Activated naive CD4-positive, alpha-beta T cell treated with anti-CD3 and anti-CD28 coated beads, Interleukin-2, amount 50 U/mL, for 72 hours (primary cell): ENCODE measurements around the gene ISL1. TPM values are rescaled to one million over a fixed set of nuclear protein-coding genes. Genes with fewer than 3 reads are reported as not detected.
A peak's percentile ranks its signal among the peaks of the same experiment; 100 is the strongest.

Experiments
- ATAC-seq, 2 donors: fragments of 150-1000 bp; cut with Tn5 transposase; 2 replicates each; pipeline ENCODE4 v1.10.0; 2021; ENCODE audit warnings: mild to moderate bottlenecking in 2 of 2, moderate library complexity in 2 of 2
- DNase-seq, 2 donors: peaks; one replicate each; pipeline ENCODE4 v3.0.0; 2021 to 2022; ENCODE audit warnings: low spot score in 2 of 2
- H3K27ac Mint-ChIP-seq, 2 donors: one replicate each; pipeline ENCODE4 v1.8.0; 2022; ENCODE audit warnings: mild to moderate bottlenecking in 2 of 2, mixed read lengths in 2 of 2
- H3K36me3 Mint-ChIP-seq, 2 donors: one replicate each; pipeline ENCODE4 v1.8.0; 2022; ENCODE audit warnings: mixed read lengths in 2 of 2
- H3K9me3 Mint-ChIP-seq, 2 donors: one replicate each; pipeline ENCODE4 v1.8.0; 2022; ENCODE audit warnings: mixed read lengths in 2 of 2
- total RNA-seq, 2 donors: library from RNA; stranded (reverse); gene quantifications; one replicate each; pipeline ENCODE4 v1.2.3, GENCODE V29; 2022

The ISL1 gene
- total RNA-seq, 2 donors from 2014 or later: not detected

- DNase-seq: no peak
- H3K27ac Mint-ChIP-seq: no peak overlapping the region
- no peak for ATAC-seq
- peaks cover 27 to 39% of the 10 kb centered on the region in 2 donors for H3K36me3 Mint-ChIP-seq
- peaks cover 3 to 4% of the 10 kb centered on the region in 2 donors for H3K9me3 Mint-ChIP-seq
Measured at GRCh38 chr5:51382521-51383130, 622 bp upstream of the ISL1 start.

- DNase-seq (no peak), ATAC-seq (no peak)
- H3K9me3 Mint-ChIP-seq: peaks cover 3 to 4% of the 10 kb centered on the region in 2 donors
- H3K36me3 Mint-ChIP-seq: peaks cover 14 to 29% of the 10 kb centered on the region in 2 donors
- H3K27ac Mint-ChIP-seq: no peak overlapping the region
Measured at GRCh38 chr5:51384281-51384840, 1.1 kb downstream of the ISL1 start.

GRCh38 chr5:51385216-51385615 is 2.0 kb downstream of the ISL1 start:
- peaks cover 14 to 29% of the 10 kb centered on the region in 2 donors for H3K36me3 Mint-ChIP-seq
- DNase-seq: no peak
- ATAC-seq: no peak
- no peak overlapping the region for H3K27ac Mint-ChIP-seq
- peaks cover 3 to 4% of the 10 kb centered on the region in 2 donors for H3K9me3 Mint-ChIP-seq

- no peak overlapping the region for H3K27ac Mint-ChIP-seq
- H3K9me3 Mint-ChIP-seq: peaks cover 3 to 4% of the 10 kb centered on the region in 2 donors
- H3K36me3 Mint-ChIP-seq: peaks cover 18 to 37% of the 10 kb centered on the region in 2 donors
- DNase-seq: no peak
- no peak for ATAC-seq
Measured at GRCh38 chr5:51386916-51387883, 4.0 kb downstream of the ISL1 start.

- Mint-ChIP-seq H3K9me3 (peaks cover 3 to 4% of the 10 kb centered on the region in 2 donors), H3K36me3 (peaks cover 18 to 39% of the 10 kb centered on the region in 2 donors), H3K27ac (no peak overlapping the region)
- no peak for DNase-seq
- ATAC-seq: no peak
Measured at GRCh38 chr5:51387884-51388275, 4.6 kb downstream of the ISL1 start.

GRCh38 chr5:51388488-51389287 is 5.4 kb downstream of the ISL1 start:
- no peak overlapping the region for H3K27ac Mint-ChIP-seq
- H3K36me3 Mint-ChIP-seq: peaks cover 12 to 33% of the 10 kb centered on the region in 2 donors
- no peak for DNase-seq
- peaks cover 3 to 4% of the 10 kb centered on the region in 2 donors for H3K9me3 Mint-ChIP-seq
- ATAC-seq: no peak

GRCh38 chr5:51389288-51389576 is 6.0 kb downstream of the ISL1 start:
- ATAC-seq: no peak
- peaks cover 3 to 4% of the 10 kb centered on the region in 2 donors for H3K9me3 Mint-ChIP-seq

GRCh38 chr5:51389577-51390463 is 6.6 kb downstream of the ISL1 start:
- Mint-ChIP-seq H3K27ac (no peak overlapping the region), H3K36me3 (peaks cover 12 to 29% of the 10 kb centered on the region in 2 donors), H3K9me3 (peaks cover 3 to 4% of the 10 kb centered on the region in 2 donors)
- ATAC-seq: no peak
- DNase-seq: no peak

More at GRCh38 chr5:51389288-51389576, 6.0 kb downstream of the ISL1 start:
- peaks cover 12 to 29% of the 10 kb centered on the region in 2 donors for H3K36me3 Mint-ChIP-seq
- H3K27ac Mint-ChIP-seq: no peak overlapping the region
- no peak for DNase-seq

- peaks cover 6 to 8% of the 10 kb centered on the region in 2 donors for H3K9me3 Mint-ChIP-seq
- no peak for DNase-seq
- peak overlapping the region in 1 of 2 donors; percentile 79 for H3K27ac Mint-ChIP-seq
- H3K36me3 Mint-ChIP-seq: peaks cover 12 to 33% of the 10 kb centered on the region in 2 donors
- ATAC-seq: no peak
Measured at GRCh38 chr5:51391175-51391574, 7.9 kb downstream of the ISL1 start.

GRCh38 chr5:51392689-51393199 is 9.5 kb downstream of the ISL1 start:
- peaks cover 4 to 5% of the 10 kb centered on the region in 2 donors for H3K9me3 Mint-ChIP-seq
- H3K36me3 Mint-ChIP-seq: peaks cover 5 to 33% of the 10 kb centered on the region in 2 donors
- H3K27ac Mint-ChIP-seq: no peak overlapping the region
- ATAC-seq: no peak
- no peak for DNase-seq

GRCh38 chr5:51394609-51395008 is 11.4 kb downstream of the ISL1 start:
- ATAC-seq (no peak), DNase-seq (no peak)
- Mint-ChIP-seq H3K9me3 (peaks cover 4 to 5% of the 10 kb centered on the region in 2 donors), H3K27ac (no peak overlapping the region), H3K36me3 (peaks cover 13 to 37% of the 10 kb centered on the region in 2 donors)

- H3K36me3 Mint-ChIP-seq: peaks cover 19 to 37% of the 10 kb centered on the region in 2 donors
- DNase-seq: no peak
Measured at GRCh38 chr5:51395245-51395644, 12.0 kb downstream of the ISL1 start.

GRCh38 chr5:51395666-51396356 is 12.6 kb downstream of the ISL1 start:
- H3K9me3 Mint-ChIP-seq: peaks cover 4 to 5% of the 10 kb centered on the region in 2 donors
- ATAC-seq: no peak
- no peak overlapping the region for H3K27ac Mint-ChIP-seq
- H3K36me3 Mint-ChIP-seq: peaks cover 19 to 35% of the 10 kb centered on the region in 2 donors
- no peak for DNase-seq

More at GRCh38 chr5:51395245-51395644, 12.0 kb downstream of the ISL1 start:
- Mint-ChIP-seq H3K27ac (no peak overlapping the region), H3K9me3 (peaks cover 4 to 5% of the 10 kb centered on the region in 2 donors)
- ATAC-seq: no peak

GRCh38 chr5:51396797-51397196 is 13.5 kb downstream of the ISL1 start:
- peaks cover 4 to 5% of the 10 kb centered on the region in 2 donors for H3K9me3 Mint-ChIP-seq

GRCh38 chr5:51397996-51398395 is 14.7 kb downstream of the ISL1 start:
- H3K9me3 Mint-ChIP-seq: peaks cover 4 to 5% of the 10 kb centered on the region in 2 donors
- ATAC-seq: no peak
- no peak overlapping the region for H3K27ac Mint-ChIP-seq
- H3K36me3 Mint-ChIP-seq: peaks cover 14 to 22% of the 10 kb centered on the region in 2 donors
- no peak for DNase-seq

More at GRCh38 chr5:51396797-51397196, 13.5 kb downstream of the ISL1 start:
- DNase-seq: no peak
- ATAC-seq: no peak
- H3K27ac Mint-ChIP-seq: no peak overlapping the region
- peaks cover 14 to 29% of the 10 kb centered on the region in 2 donors for H3K36me3 Mint-ChIP-seq
